GM12878 (cell line): ENCODE measurements around the gene NDUFB11. TPM values are rescaled to one million over a fixed set of nuclear protein-coding genes. Genes with fewer than 3 reads are reported as not detected.

Experiments used
- BHLHE40 ChIP-seq, 2 experiments: fragments of 450-650 bp in 1 of 2; IDR thresholded peaks; 2 replicates each; pipeline ENCODE4 v1.6.1; 2011 to 2017; ENCODE audit warnings: low read depth in 2 of 2, borderline replicate concordance in 1 of 2, improper control_type of control experiment in 1 of 2, low read length in 1 of 2, mild to moderate bottlenecking in 1 of 2
- CBFB ChIP-seq: IDR thresholded peaks from 2 replicates; pipeline ENCODE4 v1.6.1; 2016; ENCODE audit warnings: antibody characterized with exemption, low read depth
- CBX3 ChIP-seq: fragments of 200-600 bp; sonication (generic); IDR thresholded peaks from 2 replicates; pipeline ENCODE4 v1.6.1; 2016; ENCODE audit warnings: low read depth, borderline replicate concordance
- CREB1 ChIP-seq: IDR thresholded peaks from 2 replicates; pipeline ENCODE4 v1.6.1; 2012; ENCODE audit warnings: low read depth, mild to moderate bottlenecking, inconsistent platforms
- EP300 ChIP-seq, 2 experiments: fragments of 150-350 bp in 1 of 2; IDR thresholded peaks; 2 replicates each; pipeline ENCODE4 v1.6.1; 2011 to 2012; ENCODE audit warnings: low read depth in 2 of 2, low read length in 2 of 2, borderline replicate concordance in 1 of 2, improper control_type of control experiment in 1 of 2, inconsistent platforms in 1 of 2; ENCODE audit not compliant: control insufficient read depth in 1 of 2
- EZH2 ChIP-seq: IDR thresholded peaks from 2 replicates; pipeline ENCODE4 v1.6.1; 2012; ENCODE audit warnings: low read depth, mild to moderate bottlenecking, control low read depth, inconsistent platforms, low read length, borderline replicate concordance; ENCODE audit not compliant: control insufficient read depth
- GATAD2B ChIP-seq: fragments of 450-650 bp; conservative IDR thresholded peaks from 2 replicates; pipeline ENCODE4 v1.6.1; 2017; ENCODE audit warnings: low read depth, mild to moderate bottlenecking, moderate library complexity
- JUND ChIP-seq: IDR thresholded peaks from 2 replicates; pipeline ENCODE4 v1.6.1; 2012; ENCODE audit warnings: low read depth, mild to moderate bottlenecking, low read length, improper control_type of control experiment, moderate library complexity
- MXI1 ChIP-seq: fragments of 150-350 bp; IDR thresholded peaks from 2 replicates; pipeline ENCODE4 v1.6.1; 2011; ENCODE audit warnings: low read depth, mild to moderate bottlenecking, inconsistent platforms, low read length, improper control_type of control experiment
- MYC ChIP-seq: IDR thresholded peaks from 2 replicates; pipeline ENCODE4 v1.6.1; 2011; ENCODE audit warnings: mild to moderate bottlenecking, low read length, moderate library complexity, inconsistent platforms; ENCODE audit not compliant: insufficient read depth, insufficient replicate concordance, insufficient read length, severe bottlenecking
- NFIC ChIP-seq: IDR thresholded peaks from 2 replicates; pipeline ENCODE4 v1.6.1; 2012; ENCODE audit warnings: low read depth, mild to moderate bottlenecking, inconsistent platforms, low read length, moderate library complexity
- NR2C1 ChIP-seq: fragments of 450-650 bp; IDR thresholded peaks from 2 replicates; pipeline ENCODE4 v1.6.1; 2017; ENCODE audit warnings: antibody characterized with exemption, mild to moderate bottlenecking, moderate library complexity
- NR2F1 ChIP-seq: fragments of 450-650 bp; conservative IDR thresholded peaks from 2 replicates; pipeline ENCODE4 v1.6.1; 2017; ENCODE audit warnings: mild to moderate bottlenecking
- PML ChIP-seq: IDR thresholded peaks from 2 replicates; pipeline ENCODE4 v1.6.1; 2012; ENCODE audit warnings: low read length, inconsistent platforms
- POLR2AphosphoS2 ChIP-seq: IDR thresholded peaks from 2 replicates; pipeline ENCODE4 v1.6.1; 2011; ENCODE audit warnings: low read depth, mild to moderate bottlenecking, low read length, improper control_type of control experiment, moderate library complexity
- POLR2AphosphoS5 ChIP-seq: IDR thresholded peaks from 2 replicates; pipeline ENCODE4 v1.6.1; 2011; ENCODE audit warnings: mild to moderate bottlenecking, low read length, inconsistent platforms
- POU2F2 ChIP-seq: IDR thresholded peaks from 3 replicates; pipeline ENCODE4 v1.6.1; 2011; ENCODE audit warnings: low read depth, mild to moderate bottlenecking, low read length, borderline replicate concordance
- RBBP5 ChIP-seq: fragments of 200-600 bp; sonication (generic); conservative IDR thresholded peaks from 2 replicates; pipeline ENCODE4 v1.6.1; 2016
- RELA ChIP-seq: fragments of 450-650 bp; IDR thresholded peaks from 2 replicates; pipeline ENCODE4 v1.8.0; 2014; ENCODE audit warnings: borderline replicate concordance; ENCODE audit not compliant: partially characterized antibody
- SIN3A ChIP-seq: IDR thresholded peaks from 2 replicates; pipeline ENCODE4 v1.6.1; 2012; ENCODE audit warnings: low read depth, low read length, improper control_type of control experiment
- SIX5 ChIP-seq: IDR thresholded peaks from 2 replicates; pipeline ENCODE4 v1.6.1; 2011; ENCODE audit warnings: mild to moderate bottlenecking, low read depth, low read length, moderate library complexity; ENCODE audit not compliant: severe bottlenecking
- SP1 ChIP-seq: IDR thresholded peaks from one replicate; pipeline ENCODE4 v1.6.1; 2011; ENCODE audit warnings: low read depth, low read length
- SREBF1 ChIP-seq: IDR thresholded peaks from 2 replicates; pipeline ENCODE4 v1.6.1; 2012; ENCODE audit warnings: mild to moderate bottlenecking, low read length
- SRF ChIP-seq, 2 experiments: IDR thresholded peaks; 2 replicates each; pipeline ENCODE4 v1.6.1; 2011; ENCODE audit warnings: low read depth in 2 of 2, low read length in 2 of 2, mild to moderate bottlenecking in 1 of 2, moderate library complexity in 1 of 2
- SUPT20H ChIP-seq: IDR thresholded peaks from 2 replicates; pipeline ENCODE4 v1.6.1; 2011; ENCODE audit warnings: low read depth, mild to moderate bottlenecking, low read length, moderate library complexity, borderline replicate concordance; ENCODE audit not compliant: control insufficient read depth
- TAF1 ChIP-seq: IDR thresholded peaks from 2 replicates; pipeline ENCODE4 v1.6.1; 2011; ENCODE audit warnings: mild to moderate bottlenecking, low read depth, low read length, borderline replicate concordance
- TARDBP ChIP-seq: IDR thresholded peaks from 2 replicates; pipeline ENCODE4 v1.6.1; 2016; ENCODE audit warnings: borderline replicate concordance
- TCF12 ChIP-seq: IDR thresholded peaks from 2 replicates; pipeline ENCODE4 v1.6.1; 2011; ENCODE audit warnings: low read depth, mild to moderate bottlenecking, low read length
- polyA plus RNA-seq, 11 experiments: library from polyadenylated mRNA; depleted of rRNA in 4 of 11; unstranded in 6 of 11; stranded (reverse) in 5 of 11; fragments of >200 nt; fragmentation: Nextera tagmentation in 4 of 11; fragmentation: Illumina TruSeq in 1 of 11; extraction: Ambion mirVana in 4 of 11; extraction: Trizol in 1 of 11; gene quantifications; 1 replicate in 1 of 11; 2 replicates in 10 of 11; pipeline versions ENCODE4 v1.2.1 to v1.2.3, GENCODE V29; 2011 to 2016; ENCODE audit warnings: inconsistent platforms in 2 of 11, missing spikeins in 2 of 11, low read depth in 1 of 11
- total RNA-seq, 4 experiments: library from RNA; depleted of rRNA in 3 of 4; stranded (reverse); fragments of >200 nt in 3 of 4; fragmentation: Illumina TruSeq in 1 of 4; extraction: Trizol in 1 of 4; gene quantifications; 2 replicates each; pipeline versions ENCODE4 v1.2.1 to v1.2.3, GENCODE V29; 2013 to 2021
- TF ChIP-seq, protein P1 (sequence below): IDR thresholded peaks from 2 replicates; pipeline ENCODE4 v1.6.1; 2011; ENCODE audit warnings: borderline replicate concordance, low read depth, mild to moderate bottlenecking, moderate library complexity, low read length; ENCODE audit not compliant: insufficient read depth, poor library complexity, severe bottlenecking
- TF ChIP-seq, protein P2 (sequence below): IDR thresholded peaks from 2 replicates; pipeline ENCODE4 v1.6.1; 2012; ENCODE audit warnings: low read depth, low read length, improper control_type of control experiment

The NDUFB11 gene
- total and polyA plus RNA-seq, 10 of the 15 experiments (the other 5 are each of a cell fraction or from before 2014, with no cell fraction given) = 16.1 to 202 (median 83.3) TPM

DNA sequence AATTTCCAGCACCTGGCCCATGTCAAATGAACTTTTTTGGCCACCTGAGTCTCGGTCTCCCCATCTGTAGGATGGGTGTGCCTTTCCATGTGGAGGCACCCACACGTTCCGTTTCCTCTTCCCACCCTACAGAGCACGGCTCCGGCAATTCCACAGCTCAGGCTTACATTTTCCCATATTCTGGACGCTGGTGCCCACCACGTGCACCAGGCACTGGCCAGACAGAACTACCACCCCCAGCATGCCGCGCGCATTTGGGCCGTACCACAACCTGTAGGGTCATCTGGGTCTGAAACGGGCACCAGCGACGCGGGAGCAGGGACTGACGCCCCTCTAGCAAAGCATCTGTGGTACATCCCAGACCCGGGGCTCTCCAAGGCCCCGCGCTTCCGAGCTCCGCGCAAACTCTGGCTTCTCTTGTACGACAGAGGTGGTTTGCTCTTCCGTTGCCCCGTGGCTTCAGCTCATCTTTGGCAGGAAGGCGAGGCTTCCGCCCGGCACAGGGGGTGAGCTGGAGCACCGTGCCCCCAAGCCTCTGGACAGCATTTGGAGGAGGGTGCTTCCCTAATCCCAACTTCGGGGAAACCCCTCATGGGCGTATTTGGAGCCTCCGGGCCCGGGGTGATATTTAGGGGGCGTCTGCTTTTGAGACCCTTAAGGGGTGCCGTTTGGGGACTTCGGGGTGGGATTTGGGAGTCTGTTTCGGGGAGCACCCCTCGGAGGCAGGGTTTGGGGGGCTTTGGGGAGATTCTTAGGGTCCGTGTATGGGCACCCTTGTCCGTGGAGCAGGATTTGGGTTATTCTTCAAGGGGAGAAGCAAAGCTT lies 46.2 kb upstream of the NDUFB11 start (continued):
- peak; percentile 31; the same call in 1 of the 2 replicates for TF ChIP-seq NR2C1
- TF ChIP-seq SIN3A = no peak
- 0 out of 2 replicates have a peak, but pooled peaks have one; percentile 57 for TF ChIP-seq MXI1
- TF ChIP-seq, protein P1, sequence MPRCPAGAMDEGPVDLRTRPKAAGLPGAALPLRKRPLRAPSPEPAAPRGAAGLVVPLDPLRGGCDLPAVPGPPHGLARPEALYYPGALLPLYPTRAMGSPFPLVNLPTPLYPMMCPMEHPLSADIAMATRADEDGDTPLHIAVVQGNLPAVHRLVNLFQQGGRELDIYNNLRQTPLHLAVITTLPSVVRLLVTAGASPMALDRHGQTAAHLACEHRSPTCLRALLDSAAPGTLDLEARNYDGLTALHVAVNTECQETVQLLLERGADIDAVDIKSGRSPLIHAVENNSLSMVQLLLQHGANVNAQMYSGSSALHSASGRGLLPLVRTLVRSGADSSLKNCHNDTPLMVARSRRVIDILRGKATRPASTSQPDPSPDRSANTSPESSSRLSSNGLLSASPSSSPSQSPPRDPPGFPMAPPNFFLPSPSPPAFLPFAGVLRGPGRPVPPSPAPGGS = peak; percentile 37
- TF ChIP-seq SRF (IDR thresholded peaks at IDR 0.05; ENCODE audit: low read depth in 2 of 2, low read length in 2 of 2) = 0 out of 4 replicates have a peak, but pooled peaks of 1 of the 2 experiments have one; percentile 11
- peak; percentile 10 for TF ChIP-seq RELA
- no peak for TF ChIP-seq GATAD2B
- peak; percentile 54 for TF ChIP-seq SP1
- peak; percentile 77 for TF ChIP-seq POU2F2
- TF ChIP-seq TARDBP = peak; percentile 70; the same call in 1 of the 2 replicates
- TF ChIP-seq SREBF1 = peak; percentile 94
- 0 out of 2 replicates have a peak, but pooled peaks have one; percentile 17 for TF ChIP-seq CBFB
- TF ChIP-seq RBBP5 = no peak
- TF ChIP-seq SIX5 = peak; percentile 97
- TF ChIP-seq NFIC = no peak
- peak; percentile 85 for TF ChIP-seq MYC
- TF ChIP-seq POLR2AphosphoS5 = peak; percentile 93
- TF ChIP-seq EZH2 = no peak
- 0 out of 2 replicates have a peak, but pooled peaks have one; percentile 74 for TF ChIP-seq TAF1
- peak; percentile 75; the same call in 1 of the 2 replicates for TF ChIP-seq CREB1
- TF ChIP-seq POLR2AphosphoS2 = peak; percentile 72; the same call in 1 of the 2 replicates
- TF ChIP-seq SUPT20H = no peak
- peak; percentile 72; the same call in 1 of the 2 replicates for TF ChIP-seq PML
- no peak for TF ChIP-seq EP300 (IDR thresholded peaks at IDR 0.05; ENCODE audit: borderline replicate concordance in 1 of 2, control insufficient read depth in 1 of 2, low read depth in 2 of 2, low read length in 2 of 2)
- peak; percentile 95 to 97 for TF ChIP-seq BHLHE40 (IDR thresholded peaks at IDR 0.05; ENCODE audit: borderline replicate concordance in 1 of 2, low read depth in 2 of 2, low read length in 1 of 2)
- TF ChIP-seq CBX3 = no peak
- no peak for TF ChIP-seq NR2F1
- peak; percentile 99 for TF ChIP-seq JUND
- peak; percentile 54; the same call in 1 of the 2 replicates for TF ChIP-seq TCF12
- TF ChIP-seq, protein P2, sequence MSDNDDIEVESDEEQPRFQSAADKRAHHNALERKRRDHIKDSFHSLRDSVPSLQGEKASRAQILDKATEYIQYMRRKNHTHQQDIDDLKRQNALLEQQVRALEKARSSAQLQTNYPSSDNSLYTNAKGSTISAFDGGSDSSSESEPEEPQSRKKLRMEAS = peak; percentile 64; the same call in 1 of the 2 replicates
